GM12873 (cell line): ENCODE results near the gene NFATC3.
A peak's percentile ranks its signal among the peaks of the same experiment; 100 is the strongest.

Source experiments
- TF ChIP-seq, protein P1 (sequence below): IDR thresholded peaks from 2 replicates; pipeline ENCODE4 v1.5.1; 2012; ENCODE audit warnings: low read depth, mild to moderate bottlenecking, moderate library complexity, low read length, control low read depth; ENCODE audit not compliant: insufficient read depth; ENCODE audit errors: missing control alignments

NFATC3 gene

DNA sequence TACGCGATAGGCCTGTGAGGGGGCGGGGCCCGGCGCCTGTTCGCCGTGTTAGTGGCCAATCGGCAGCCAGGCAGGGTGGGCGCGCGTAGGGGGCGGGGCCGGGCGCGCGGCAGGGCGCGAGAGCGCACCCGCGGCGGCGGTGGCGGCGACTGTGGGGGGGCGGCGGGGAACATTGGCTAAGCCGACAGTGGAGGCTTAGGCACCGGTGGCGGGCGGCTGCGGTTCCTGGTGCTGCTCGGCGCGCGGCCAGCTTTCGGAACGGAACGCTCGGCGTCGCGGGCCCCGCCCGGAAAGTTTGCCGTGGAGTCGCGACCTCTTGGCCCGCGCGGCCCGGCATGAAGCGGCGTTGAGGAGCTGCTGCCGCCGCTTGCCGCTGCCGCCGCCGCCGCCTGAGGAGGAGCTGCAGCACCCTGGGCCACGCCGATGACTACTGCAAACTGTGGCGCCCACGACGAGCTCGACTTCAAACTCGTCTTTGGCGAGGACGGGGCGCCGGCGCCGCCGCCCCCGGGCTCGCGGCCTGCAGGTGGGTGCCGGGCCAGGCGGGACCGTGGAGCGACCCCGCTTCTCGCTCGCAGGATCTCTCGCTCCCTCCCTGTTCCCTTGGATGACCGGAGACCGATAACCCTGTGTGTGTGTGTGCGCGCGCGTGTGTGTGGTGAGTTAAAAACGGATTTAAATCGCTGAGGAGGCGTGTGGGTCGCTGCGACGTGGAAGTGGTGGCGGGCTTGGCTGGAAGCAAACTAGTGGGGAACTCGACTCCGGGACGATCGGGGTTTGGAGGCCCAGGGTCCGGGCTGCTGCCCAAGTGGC lies at the start of gene NFATC3:
TSS of gene NFATC3 (plus strand) at position 112 of the 813 bp plus-strand sequence. CDS start at position 424, 312 bp downstream.
- TF ChIP-seq, protein P1, sequence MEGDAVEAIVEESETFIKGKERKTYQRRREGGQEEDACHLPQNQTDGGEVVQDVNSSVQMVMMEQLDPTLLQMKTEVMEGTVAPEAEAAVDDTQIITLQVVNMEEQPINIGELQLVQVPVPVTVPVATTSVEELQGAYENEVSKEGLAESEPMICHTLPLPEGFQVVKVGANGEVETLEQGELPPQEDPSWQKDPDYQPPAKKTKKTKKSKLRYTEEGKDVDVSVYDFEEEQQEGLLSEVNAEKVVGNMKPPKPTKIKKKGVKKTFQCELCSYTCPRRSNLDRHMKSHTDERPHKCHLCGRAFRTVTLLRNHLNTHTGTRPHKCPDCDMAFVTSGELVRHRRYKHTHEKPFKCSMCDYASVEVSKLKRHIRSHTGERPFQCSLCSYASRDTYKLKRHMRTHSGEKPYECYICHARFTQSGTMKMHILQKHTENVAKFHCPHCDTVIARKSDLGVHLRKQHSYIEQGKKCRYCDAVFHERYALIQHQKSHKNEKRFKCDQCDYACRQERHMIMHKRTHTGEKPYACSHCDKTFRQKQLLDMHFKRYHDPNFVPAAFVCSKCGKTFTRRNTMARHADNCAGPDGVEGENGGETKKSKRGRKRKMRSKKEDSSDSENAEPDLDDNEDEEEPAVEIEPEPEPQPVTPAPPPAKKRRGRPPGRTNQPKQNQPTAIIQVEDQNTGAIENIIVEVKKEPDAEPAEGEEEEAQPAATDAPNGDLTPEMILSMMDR: no peak

DNA sequence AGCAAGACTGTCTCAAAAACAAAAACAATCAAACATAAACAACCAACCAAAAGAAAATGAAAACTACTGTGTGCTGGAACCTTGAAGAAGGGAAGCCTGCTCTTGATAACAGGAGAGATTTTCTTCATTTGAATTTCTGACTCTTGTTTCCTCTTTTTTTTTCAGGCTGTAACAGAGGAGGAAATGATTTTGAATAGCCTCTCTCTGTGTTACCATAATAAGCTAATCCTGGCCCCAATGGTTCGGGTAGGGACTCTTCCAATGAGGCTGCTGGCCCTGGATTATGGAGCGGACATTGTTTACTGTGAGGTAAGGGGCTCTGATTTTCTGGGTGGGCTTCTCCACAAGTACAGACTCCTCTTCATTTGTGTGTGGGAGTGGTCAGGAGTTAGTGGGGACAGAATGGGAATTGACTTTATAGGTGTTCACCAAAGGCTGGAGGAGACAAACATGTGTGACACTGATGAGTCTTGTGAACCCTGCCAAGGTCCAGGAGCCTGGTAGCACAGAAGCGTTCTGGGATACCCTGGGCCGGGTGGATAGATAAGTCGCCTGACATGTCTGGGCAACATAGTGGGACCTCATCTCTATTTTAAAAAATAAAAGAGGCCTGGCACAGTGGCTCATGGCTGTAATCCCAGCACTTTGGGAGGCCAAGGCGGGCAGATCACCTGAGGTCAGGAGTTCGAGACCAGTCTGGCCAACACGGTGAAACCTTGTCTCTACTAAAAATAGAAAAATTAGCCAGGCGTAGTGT lies 47.2 kb upstream of the NFATC3 start:
- TF ChIP-seq, protein P1: no peak

DNA sequence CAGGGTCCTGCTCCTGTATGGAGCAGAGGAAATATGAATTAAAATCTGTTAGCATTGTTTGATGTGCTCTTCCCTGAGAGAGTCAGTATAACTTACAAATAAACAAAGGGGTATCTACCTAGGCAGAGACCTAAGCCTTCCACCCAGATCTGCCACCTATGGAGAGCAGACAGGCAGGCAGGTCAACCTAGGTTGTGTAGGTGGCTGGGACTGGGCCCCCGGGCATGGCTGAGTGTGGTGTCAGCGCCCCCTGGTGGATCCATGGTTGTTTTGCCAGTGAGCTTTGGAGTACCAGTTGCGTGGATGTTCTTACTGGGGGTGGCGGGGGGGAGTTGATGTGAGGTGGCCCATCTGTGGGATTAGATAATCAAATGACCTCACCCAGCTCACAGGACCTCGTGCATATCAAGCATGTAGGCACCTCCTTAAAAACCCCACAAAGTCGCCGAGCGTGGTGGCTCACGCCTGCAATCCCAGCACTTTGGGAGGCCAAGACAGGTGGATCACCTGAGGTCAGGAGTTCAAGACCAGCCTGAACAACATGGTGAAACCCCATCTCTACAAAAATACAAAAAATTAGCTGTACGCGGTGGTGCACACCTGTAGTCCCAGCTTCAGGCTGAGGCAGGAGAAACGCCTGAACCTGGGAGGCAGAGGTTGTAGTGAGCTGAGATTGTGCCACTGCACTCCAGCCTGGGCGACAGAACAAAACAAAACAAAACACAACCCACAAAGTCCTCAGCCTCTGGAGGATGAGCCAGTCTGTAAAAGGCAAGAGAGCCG lies 44.5 kb upstream of the NFATC3 start:
- TF ChIP-seq, protein P1: peak; percentile 90

DNA sequence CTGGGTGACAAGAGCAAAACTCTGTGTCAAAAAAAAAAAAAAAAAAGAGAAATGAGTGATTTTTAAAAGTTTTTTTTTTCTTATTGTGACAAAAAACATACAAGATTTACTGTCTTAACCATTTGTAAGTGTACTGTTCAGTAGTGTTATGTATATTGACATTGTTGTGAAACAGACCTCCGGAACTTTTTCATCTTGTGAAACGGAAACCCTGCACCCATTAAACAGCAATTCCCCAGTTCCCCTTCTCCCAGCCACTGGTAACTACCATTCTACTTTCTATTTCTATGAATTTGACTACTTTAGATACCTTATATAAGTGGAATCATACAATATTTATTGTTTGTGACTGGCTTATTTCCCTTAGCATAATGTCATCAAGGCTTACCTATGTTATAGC lies 43.4 kb upstream of the NFATC3 start:
- TF ChIP-seq, protein P1: no peak

DNA sequence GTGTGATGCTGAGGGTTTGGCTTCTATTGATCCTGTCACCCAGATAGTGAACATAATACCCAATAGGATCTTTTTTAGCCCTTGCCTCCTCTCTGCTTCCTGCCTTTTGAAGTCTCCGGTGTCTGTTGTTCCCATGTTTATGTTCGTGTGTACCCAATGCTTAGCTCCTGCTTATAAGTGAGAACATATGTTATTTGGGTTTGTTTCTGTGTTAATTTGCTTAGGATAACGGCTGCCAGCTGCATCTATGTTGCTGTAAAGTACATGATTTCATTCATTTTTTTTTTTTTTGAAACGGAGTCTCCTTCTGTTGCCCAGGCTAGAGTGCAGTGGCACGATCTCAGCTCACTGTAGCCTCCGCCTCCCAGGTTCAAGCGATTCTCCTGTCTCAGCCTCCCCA lies 39.1 kb upstream of the NFATC3 start:
- TF ChIP-seq, protein P1: no peak

DNA sequence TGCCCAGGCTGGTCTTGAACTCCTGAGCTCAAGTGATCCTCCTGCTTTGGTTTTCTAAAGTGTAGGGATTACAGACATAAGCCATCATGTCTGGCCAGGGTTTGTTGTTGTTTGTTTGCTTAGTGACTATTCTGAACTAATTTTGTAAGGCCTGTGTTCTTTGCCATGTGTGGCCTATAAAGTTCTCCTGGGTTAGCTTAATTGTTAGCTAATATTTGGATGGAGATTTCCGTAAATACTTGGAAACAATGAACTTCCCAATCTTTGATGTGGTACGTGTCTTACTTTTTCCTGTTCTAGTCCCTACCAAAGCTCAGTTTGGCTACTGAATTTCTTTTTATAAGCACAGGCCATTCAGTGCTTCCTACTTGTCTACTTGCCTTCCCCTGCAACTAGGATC lies 37.2 kb upstream of the NFATC3 start:
- TF ChIP-seq, protein P1: no peak
